GM18858 (cell line): Measurements from ENCODE around the gene MAP1A.

Experiments used
- ATAC-seq: cut with Tn5 transposase; IDR thresholded peaks from one replicate; pipeline ENCODE4 v1.9.1; 2021; ENCODE audit not compliant: unreplicated experiment

MAP1A gene

DNA sequence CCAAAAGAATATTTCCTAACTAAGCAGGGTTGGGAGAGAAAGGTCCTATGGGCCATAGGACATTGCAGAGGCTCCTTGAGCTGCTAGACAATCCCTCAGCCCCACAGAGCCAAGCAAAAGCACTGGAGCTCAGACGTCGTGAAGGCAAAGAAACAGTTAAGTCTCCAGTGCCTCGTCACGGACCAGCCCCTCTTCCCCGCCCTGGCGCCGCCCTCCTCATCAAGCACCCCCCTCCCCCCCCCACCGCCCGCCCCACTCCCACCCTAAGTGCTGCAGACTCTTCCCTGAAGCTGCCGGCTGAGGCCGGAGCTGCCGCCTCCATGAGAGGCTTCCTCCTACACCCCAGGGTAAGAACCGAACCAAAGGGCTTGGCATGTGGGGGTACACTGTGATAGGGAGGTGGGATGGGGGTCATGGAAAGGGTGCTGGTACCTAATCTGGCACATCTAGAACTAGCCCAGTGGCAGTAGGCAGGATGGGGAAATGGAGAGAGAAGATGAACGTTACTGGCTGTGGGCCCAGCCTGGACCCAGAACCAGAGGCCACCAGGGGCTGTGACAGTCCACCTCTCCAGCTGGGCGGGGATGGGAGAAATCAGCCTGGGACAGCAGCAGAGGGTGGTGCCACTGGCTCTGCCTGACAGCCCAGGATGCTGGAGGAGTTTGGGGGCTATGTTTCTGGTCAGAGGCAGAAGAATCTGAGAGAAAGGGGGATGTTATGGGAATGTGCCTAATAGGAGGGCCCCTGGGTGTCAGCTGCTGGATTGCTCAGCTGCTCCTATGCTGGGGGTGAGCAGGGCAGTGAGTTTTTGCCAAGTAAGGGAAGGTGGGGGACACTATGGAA is at the start of gene MAP1A:
Gene MAP1A (plus strand): TSS at position 255 of the 843 bp plus-strand sequence. CDS start 3,866 bp downstream, outside the sequence.
- ATAC-seq = no peak

DNA sequence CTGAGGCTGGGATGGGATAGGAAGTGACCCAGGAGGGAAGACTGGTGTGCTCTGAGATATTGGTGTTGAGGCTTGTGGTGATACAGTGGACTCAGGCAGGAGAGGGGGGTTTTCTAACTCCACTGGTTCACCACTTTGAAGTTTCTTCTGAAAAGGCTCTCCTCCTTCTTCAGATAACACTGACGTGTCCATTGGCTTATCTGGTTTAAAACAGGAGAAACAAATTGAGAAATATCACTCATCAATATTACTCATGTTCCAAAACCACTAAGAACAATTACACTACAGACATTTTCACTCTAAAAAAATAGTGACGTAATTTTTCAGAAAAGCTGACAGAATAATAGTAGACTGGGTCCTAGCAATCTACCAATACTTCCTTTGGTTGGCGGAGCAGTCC is 47.5 kb upstream of the MAP1A start:
- ATAC-seq = no peak

DNA sequence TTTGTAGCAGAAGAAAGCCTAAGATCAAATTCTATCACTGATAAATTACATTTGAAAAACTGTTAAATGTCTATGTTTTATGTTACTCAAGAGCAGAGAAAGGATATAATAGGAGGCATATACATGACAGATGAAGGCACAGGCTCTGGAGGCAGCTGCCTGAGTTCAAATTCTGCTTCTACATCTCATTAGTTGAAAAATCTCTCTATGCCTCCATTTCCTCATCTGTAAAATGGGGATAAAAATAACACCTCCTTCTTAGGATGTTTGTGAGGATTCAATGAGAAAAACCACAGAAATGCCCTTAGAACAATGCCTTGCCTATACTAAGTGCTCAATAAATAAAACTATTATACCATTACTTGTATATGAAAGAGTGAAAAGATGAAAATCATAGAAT is 45.4 kb upstream of the MAP1A start:
- ATAC-seq = no peak

DNA sequence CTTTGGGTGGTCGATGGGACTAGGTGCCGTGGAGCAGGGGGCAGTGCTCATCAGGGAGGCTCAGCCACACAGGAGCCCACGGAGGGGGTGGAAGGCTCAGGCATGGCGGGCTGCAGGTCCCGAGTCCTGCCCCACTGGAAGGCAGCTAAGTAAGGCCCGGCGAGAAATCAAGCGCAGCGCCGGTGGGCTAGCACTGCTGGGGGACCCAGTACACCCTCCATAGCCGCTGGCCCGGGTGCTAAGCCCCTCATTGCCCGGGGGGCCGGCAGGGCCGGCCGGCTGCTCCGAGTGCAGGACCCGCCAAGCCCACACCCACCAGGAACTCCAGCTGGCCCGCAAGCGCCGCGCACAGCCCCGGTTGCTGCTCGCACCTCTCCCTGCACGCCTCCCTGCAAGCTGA is 43.5 kb upstream of the MAP1A start:
- ATAC-seq = no peak

DNA sequence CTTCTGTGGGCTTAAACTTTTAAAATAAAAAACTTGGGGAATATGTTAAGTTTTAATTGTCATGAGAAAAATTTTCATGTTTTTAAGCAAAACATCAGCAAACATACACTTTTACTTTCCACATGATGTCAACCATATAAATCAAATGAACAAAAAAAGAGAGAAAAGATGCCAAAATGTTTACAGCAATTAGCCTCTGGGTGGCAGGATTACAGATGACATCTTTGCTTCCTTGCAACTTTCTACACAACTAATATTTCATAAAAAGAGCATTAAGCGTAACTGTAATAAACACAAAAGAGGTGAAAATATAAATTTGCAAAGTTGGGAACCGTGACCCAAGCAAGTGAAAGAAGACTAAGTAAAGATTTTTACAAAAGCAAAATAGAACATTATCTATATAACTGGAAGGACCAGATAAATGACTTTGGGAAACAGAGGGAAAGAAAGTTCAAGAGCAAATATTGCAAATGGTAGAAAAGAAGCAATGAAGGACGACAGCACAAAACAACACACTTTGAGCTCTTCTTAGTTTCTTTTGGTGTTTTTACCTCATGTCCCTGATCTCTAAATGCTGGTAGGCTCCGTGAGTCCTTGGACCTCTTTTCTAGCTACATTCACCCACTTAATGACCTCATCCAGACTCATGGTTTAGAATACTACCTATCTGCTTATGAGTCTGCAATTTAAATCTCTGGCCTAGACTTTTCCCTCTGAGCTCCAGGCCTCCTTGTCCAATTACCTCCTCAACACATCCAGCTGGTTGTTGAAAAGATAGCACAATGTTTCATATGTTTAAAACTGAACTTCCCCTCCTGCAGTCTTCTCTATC is 33.9 kb upstream of the MAP1A start:
- ATAC-seq = no peak

DNA sequence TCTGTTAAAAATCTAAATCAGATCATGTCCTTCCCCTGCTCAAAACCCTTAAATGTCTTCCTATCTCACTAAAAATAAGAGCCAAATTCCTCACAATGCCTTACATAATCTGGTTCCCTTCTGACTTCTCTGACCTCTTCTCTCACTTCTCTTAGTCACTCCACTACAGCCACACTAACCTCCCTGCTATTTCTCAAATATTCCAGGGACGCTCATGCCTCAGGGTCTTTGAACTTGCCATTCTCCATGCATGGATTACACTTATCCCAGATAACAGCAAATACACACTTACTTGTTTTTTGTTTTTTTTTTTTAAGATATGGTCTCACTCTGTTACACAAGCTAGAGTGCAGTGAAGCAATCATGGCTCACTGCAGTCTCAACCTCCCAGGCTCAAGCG is 33.0 kb upstream of the MAP1A start:
- ATAC-seq = no peak

DNA sequence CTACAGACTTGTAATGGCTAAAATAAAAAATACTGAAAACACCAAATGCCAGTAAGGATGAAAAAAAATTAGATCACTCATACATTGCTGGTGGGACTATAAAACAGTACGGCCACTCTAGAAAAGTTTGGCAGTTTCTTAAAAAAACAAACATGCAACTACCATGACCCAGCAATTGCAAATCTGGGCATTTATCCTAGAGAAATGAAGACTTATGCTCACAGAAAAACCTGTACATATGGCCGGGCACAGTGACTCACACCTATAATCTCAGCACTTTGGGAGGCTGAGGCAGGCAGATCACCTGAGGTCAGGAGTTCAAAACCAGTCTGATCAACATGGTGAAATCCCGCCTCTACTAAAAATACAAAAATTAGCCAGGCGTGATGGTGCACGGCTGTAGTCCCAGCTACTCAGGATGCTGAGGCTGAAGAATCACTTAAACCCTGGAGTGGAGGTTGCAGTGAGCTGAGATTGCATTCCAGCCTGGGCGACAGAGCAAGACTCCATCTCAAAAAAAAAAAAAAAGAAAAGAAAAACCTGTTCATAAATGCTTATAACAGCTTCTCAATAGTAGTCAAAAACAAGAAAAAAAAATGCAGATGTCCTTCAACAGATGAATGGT is 30.0 kb upstream of the MAP1A start:
- no peak for ATAC-seq

DNA sequence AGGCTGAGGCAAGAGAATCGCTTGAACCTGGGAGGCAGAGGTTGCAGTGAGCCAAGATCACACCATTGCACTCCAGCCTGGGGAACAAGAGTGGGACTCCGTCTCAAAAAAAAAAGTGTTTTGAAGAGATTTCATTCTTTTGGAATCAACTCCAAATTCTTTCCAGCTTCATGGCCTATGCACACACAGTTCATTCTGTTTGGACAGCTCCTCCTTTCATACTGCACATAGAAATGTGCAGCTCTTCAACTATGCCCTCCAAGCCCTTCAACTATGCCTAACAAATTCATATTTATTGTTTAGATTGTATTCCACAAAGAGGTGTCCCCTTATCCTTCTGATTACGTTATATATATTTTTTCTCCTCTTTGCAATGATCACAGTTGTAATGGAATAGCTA is 28.6 kb upstream of the MAP1A start:
- ATAC-seq = no peak

DNA sequence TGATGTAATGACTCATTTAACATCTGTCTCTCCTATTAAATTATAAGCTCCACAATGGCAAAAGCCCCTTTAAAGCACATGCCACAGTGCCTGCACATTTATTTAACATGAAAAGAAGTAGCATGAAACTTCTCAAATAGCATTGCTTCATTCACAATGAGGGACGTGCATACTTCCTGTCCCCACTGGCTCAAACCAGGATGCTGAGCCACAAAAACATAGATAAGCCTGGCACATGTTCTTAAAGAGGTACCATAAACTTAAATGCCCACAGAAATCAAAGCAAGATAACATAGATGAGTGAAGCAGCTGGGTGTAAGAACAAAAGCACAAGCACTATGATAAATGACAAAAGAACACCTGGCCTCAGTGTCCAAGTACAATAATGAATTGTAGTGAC is 28.2 kb upstream of the MAP1A start:
- no peak for ATAC-seq

DNA sequence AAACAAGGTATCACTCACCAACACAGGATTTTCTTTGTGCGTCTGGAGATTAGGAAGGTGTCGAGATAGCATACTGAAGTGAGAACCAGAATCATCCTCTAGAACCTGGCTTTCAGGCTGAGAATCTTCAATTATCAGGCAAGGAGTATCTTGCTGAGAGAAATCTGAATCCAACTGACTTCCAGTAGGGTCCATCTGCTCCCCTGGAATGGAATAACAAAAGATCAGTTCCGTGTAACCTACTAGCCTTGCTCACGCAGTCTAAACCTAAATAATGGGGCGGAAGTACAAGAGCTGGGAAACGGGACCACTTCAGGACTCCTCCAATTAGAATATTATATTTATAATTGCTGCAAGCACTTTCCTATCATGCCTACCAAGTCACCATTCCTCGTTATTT is 25.1 kb upstream of the MAP1A start:
- ATAC-seq = no peak

DNA sequence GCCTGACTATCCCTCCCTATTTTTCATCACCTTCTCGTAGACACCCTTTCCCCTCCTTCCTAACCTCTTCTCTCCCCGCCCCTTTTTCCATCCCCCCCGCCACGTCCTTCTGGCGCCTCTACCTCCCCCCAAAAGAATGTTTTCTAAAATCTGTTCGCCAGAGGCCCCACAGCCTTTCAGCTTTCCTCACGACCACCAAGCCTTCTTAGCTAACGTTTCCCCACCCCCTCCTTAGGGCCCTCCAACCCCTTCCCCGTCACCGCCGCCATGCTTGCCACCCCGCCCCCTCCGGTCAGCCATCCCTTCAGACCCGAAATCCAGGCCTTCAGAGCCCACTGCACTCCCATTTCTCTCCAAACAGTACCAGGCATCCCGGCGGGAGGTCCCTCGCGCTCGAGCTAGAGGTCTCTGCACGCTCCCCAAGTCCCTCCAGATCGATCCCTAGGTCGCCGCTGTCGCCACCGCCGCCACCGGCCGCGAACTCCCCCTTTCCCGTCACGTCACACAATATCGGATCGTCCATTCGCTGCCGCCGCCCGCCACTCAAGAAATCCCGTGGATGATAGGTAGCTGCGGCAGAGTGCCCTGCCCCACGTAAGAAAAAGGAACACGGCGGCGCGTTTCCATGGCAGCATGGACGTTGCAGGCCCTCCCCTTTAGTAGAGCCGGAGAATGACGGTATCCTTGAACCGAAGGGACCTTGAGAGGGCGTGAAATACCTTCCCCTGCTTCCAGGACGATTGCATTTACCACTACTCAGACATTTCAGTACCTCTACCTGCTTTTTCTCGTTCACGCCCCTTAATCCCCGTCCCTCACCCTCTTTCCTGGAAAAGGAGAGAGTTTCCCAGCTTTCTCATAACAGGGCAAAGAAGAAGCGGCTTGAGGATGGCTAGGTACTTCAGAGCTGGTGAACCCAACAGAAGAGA is 24.5 kb upstream of the MAP1A start, which contains the start of gene TP53BP1:
Gene TP53BP1 (minus strand): TSS at position 484 of the 929 bp plus-strand sequence. CDS start 113 bp downstream, at position 371.
- ATAC-seq = peak; percentile 93

DNA sequence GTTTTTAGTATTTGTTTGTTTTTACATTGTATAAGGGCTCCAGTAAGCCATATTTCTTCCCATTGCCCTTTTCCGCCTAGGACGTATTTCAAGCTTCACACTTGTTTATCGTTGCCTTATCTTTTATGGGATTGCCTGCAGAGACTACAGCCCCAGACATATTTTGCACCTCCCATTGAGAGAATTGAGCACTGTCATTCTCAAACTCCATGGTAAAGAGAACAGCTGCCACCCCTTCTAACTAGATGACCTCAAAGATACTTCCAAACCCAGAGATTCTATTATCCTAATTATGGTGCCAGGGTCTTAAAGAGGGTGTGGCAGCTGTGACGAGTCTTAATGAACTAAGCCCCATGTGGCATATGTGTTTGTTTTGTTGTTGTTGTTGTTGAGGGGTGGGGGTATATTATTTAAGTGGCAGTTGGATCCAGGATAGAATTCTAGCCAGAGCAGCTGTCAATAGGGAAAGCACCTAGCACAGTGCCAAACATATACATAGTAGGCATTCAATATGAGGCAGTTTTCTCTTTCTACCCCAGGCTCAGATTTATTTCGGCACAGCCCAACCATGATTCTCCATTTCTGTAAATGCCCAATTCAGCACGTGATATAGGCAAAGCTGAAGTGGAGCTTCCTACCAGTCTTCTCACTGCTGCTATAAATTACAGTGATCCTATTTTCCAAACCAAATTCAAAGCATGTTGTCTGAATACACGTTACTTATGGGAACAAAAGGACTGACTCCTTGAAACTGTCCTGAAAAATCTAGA is 23.5 kb upstream of the MAP1A start:
- ATAC-seq = no peak

DNA sequence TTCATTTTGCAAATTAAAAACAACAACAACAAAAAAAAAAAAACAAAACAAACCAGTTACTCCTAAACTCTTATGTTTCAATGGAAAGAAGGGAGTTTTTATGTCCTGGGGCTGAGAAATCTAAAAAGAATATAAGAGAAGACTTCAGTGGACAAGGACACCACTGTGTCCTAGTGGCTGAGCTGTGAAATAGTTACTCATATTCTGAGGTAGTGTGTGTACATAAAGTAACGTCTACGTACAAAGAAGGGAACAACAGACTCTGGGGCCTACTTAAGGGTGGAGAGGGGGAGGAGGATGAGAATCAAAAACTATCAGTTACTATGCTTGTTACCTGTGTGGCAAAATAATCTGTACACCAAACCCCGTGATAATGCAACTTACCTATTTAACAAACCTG is 18.4 kb upstream of the MAP1A start:
- ATAC-seq = no peak

DNA sequence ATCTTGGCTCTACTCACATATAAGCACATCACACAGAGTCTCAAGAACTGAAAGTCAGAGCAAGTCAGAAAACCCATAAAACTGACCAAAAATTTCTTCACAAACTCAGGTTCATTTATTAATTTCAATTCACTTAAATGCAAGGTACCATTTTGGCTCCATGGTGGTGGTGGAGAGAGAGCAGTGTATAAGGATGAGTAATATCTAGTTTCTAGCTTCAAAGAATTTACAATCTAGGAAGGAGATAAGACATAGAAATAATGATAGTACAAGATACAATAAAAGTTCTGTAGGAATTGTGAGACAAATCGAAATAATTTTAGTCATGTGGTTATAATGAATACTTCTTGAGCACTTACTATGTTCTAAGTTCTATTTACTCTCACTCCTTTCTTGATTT is 17.8 kb upstream of the MAP1A start:
- ATAC-seq = no peak

DNA sequence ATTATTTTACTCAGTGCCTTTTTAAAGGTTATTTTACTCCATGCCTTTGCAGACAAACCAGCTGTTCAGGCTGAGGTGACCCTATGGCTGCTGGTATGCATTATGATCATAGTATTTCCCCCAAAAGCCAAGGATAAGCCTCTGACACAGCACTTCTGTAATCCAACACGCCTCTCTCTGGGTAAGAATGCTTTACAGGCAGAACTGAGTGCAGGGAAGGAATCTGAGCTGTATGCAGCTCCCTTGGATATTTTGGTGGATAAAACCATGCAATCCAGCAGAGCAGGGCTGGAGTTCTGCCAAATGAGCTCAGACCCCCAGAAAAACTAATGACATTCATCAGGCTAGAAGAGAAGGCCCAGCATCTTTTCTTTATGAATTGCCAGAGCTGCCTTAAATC is 11.7 kb upstream of the MAP1A start:
- ATAC-seq = no peak

DNA sequence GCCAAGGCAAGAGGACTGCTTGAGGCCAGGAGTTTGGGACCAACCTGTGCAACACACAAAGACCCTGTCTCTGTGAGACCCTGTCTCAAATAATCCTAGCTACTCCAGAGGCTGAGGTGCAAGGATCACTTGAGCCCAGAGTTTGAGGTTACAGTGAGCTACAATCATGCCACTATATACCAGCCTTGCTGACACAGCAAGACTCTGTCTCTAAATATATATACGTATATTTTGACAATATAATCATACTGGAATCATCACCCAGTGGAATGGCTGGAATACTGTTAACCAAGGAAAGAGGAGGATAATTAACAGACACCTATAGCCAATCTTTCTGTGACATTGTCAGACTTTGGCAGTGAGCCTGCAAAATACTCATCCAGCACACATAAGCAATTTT is 9.0 kb upstream of the MAP1A start:
- ATAC-seq = no peak

DNA sequence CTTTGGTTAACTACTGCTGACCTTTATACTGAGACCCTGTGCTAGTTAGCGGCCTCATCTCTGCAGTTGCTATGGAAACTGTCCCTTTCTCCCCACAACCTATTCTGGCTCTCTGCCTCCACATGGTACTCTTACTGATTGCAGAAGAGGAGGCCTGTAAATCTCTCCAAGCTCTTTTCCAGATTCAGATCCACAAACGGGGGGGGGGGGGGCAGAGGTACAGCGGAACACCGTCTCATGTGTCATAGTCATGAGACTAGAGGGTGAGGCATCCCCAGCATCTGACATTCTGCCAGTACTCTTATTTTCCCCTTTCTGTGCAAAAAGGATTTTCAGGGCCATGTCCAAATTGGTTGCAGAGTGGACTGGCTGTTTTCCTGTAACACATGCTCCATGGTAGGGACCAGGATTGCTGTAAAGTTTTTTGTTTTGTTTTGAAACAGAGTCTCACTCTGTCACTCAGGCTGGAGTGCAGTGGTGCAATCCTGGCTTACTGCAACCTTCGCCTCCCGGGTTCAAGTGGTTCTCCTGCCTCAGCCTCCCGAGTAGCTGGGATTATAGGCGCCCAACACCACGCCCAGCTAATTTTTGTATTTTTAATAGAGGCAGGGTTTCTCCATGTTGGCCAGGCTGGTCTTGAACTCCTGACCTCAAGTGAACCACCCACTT is 8.3 kb upstream of the MAP1A start:
- no peak for ATAC-seq

DNA sequence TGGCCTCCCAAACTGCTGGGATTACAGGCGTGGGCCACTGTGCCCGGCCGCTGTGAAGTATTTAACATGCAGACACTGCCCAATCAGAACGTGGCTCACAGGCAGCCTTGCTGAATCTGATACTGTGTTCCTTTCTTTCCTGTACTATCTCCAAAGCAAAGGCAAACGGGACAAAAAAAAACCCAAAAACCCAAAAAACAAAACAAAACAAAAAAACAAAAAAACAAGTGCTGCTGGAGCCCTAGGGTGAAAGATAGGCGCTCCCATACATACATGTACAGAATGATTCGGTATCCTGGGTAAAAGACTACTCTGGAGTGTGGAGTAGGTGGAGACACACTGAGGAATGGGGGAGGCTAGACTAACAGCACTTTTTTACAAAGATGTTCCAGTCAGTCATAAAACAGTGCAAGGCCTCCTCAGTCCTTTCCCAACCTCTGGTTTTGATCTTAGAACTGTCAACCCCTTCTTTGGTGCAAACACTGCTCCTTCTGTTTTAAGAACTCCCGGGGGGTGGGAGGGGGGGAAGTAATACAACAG is 7.7 kb upstream of the MAP1A start:
- no peak for ATAC-seq
